HG02623 (cell line): ENCODE data around the gene RIC1.
"Not testable (repeated sequence)": the region's sequence is repeated elsewhere in the genome, so short reads cannot be mapped to it uniquely, and the experiment has no call there.

Experiments used
- ATAC-seq: cut with Tn5 transposase; IDR thresholded peaks from one replicate; pipeline ENCODE4 v1.9.1; 2021; ENCODE audit warnings: moderate library complexity; ENCODE audit not compliant: unreplicated experiment

The RIC1 gene

DNA sequence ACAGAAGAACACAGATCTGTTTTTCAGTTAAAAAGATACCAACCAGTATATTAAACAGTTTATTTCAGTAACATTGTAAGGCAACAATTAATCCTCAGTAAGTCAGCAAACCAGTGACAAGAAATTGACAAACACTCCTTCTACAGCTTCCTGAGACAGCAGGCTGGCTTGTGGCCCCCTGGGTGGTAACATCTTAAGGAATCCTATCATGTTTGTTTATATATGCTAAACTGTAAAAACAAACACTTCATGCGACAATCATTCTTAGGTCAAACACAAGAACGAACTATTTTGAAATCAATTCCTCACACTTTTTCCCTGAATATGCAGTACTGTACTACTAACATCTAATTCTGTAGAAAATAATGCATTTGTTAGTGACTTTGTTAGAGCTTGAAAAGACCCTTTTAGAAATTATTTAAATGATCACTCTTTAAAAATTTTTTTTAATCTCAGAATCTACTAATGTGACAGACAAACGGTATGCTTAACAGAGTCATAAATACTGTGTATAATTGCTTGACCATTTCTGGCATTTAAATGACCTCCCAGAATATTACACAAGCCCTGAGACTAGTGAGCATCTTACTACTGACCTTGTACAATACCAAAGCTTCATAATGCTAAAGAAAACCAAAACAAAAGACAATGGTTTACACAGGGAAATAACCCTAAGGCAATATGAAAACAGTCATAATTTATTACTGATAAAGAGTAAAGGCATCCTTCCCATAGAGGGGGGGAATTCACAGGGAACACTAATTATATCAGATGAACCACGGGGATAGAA, 155.8 kb downstream of the RIC1 start:
- ATAC-seq = no peak

DNA sequence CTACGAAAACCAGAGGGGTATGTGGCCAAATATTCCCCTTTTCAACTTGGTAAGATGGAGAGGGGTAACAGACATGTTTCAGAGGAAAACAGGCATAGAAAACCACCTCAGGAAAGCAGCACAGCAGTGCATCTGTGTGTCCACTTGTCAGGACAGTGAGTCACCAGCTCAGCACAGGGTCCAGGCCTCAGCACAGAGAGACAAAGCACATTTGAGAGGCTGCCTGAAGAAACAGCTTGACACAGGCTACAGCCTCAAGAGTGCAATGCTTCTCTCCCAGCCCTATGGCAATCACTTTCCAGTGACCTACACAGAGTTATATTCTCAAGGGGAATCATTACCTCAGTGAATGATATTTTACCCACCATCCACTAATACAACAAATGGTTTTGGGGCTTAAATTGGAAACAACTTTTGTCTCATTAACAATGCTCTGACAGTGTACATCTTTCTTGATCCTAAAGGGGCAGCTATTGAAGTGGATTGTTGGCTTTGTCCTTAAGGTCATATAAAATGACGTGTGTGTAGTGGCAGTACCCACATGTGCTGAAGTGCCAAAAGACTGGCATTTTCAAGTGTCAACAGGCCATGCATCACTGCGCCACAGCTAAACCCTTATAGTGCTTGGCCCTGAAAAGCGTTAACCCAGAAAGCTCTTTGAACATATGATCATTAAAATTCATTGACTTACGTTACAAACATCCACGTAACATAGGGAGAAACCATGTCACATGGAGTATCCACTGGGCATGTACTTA, 157.6 kb downstream of the RIC1 start:
- ATAC-seq = no peak

DNA sequence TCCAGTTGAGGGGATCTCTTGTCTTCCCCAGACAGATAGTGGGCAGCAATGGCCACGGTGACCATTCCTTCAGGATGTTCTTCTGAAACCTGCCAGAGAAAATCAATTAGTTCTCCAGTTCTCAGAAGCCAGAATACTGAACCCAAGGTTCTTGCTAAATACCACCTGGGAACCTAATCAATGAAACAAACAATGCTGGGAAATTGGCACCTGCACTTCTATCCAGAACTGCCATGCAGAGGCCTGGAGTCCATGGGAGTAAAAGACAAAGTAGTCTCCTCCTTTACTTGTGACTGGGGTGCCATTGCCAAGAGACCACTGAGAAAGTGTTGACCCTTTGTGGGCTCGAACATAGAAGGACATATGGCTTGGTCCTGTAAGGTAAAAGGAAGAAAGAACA, 158.3 kb downstream of the RIC1 start:
- ATAC-seq = no peak

DNA sequence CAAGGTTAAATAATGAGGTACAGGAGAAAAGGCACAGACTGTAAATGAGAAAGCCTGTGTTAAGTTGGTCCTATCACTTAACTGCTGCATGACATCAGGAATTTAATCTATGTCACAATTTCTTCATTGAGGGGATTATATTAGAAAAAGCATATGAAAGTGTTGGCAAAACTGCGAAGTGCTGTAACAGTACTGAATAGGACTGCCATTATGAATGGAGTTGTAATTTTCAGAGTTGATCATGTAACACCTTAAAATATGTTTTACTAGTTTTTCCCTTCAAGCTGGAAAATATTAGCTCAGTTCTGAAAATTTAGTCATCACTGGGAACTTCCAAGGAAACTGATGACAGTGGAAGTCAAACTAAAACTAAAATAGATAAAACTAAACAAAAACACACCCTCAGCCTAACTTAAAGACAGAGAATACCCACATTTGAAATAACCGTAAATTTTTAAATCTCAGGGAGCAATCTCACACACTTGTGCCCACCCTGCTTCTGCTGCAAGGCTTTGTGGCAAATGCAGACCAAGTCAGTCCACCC, 158.9 kb downstream of the RIC1 start:
- no peak for ATAC-seq

DNA sequence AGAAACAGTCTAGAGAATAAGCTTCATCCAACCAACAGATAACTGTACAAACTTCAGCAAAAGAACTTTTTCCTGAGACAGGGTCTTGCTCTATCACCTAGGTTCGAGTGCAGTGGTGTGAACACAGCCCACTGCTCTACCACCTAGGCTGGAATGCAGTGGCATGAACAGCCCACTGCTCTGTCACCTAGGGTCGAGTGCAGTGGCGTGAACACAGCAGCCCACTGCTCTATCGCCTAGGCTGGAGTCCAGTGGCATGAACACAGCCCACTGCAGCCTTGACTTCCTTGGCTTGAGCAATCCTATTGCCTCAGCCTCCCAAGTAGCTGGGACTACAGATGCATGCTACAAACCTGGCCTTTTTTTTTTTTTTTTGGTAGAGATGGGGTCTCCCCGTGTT, 160.6 kb downstream of the RIC1 start:
- ATAC-seq = no peak

DNA sequence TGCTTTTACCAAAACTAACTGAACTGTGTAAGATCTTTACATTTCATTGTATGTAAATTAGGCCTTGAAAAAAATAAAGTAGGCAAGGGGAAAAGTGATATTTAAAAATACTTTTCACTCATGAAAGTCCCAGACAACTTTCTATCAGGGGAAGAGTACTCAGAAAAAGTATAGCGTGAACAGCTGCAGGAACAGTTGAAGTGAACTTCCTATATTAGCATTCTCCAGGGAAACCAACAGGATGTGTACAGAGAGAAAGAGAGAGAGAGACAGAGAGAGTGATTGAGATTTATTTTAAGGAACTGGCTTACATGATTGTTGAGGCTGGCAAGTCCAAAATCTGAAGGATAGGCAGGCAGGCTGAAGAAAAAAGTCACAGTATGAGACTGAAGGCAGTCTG, 162.0 kb downstream of the RIC1 start:
- ATAC-seq = no peak

DNA sequence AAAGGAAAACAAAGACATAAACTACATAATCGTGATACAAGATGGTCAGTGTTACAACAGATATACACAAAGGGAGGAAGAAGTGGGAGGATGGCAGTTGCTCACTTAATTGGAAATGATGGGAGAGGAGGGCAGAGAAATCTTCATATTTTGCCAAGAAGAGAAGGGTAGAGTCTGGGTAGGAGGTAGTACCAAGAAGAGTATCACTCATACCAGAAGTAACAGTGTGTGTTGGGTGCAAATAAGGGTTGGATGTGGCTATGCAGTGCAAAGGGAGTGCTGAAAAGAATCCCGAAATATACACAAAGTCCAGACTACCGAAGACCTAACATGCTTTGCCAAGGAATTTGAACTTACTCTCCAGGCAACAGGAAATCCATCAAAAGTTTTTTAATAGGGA, 163.0 kb downstream of the RIC1 start:
- ATAC-seq = no peak

DNA sequence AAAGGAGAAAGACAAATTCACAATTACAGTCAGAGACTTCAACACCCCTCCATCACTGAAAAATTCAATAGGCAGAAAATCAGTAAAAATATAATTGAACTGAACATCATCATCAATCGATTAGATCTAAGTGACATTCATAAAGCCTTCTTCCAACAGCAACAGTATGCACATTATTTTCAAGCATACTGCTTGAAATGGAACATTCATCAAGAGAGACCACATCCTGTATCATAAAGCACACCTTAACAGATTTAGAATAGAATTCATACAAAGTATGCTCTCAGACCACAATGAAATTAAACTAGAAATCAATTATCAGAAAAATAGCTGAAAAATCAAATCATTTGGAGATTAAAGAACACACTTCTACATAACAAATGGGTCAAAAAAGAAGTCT, 164.9 kb downstream of the RIC1 start:
- no peak for ATAC-seq

DNA sequence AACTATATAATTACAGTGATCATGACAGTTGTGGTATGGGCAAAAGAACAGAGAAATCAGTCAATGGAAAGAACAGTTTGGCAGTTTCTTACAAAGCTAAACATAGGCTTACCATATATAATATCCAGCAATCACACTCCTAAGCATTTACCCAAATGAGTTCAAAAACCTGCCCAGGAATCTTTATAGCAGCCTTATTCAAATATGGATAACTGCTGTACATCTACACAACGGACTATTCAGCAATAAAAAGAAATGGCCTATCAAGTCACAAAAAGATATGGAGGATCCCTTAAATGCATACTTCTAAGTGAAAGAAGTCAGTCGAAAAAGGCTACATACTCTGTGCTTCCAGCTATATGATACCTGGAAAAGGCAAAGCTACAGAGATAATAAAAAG, 167.4 kb downstream of the RIC1 start:
- ATAC-seq = no peak

DNA sequence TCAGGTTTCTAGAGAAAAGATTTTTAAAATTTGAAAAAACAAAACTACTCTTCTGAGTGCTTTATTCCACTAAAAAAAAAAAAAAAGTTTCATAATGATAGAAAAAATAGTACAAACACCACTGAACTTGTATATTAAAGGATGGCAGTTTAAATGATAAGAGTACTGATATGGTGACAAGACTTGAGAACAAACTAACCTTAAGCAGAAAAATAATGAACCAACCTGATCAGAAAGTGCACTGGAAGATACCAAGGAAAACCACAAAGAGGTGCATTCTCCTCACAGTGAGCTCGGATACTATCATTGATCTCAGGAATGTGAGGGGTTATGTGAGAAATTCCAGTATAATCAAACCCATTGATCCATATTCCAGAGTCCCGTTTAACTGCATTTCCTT, 169.7 kb downstream of the RIC1 start:
- no peak for ATAC-seq

DNA sequence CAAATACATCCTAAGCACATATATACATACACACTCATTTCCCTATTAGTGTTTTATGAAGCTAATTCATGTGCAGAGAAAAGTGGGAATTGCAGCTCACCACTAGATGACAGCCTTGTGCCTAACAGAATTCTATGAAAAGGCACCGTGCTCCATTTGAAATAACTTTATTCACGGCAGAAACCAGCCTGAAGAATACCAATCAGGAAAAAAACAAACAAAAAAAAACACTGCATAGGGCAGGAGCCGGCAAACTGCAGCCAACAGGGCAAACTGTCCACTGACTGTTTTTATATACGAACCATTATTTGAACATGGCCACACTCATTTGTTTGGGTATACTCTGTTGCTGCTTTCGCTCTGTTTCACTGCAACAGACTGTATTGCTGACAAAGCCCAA, 170.4 kb downstream of the RIC1 start:
- no peak for ATAC-seq

DNA sequence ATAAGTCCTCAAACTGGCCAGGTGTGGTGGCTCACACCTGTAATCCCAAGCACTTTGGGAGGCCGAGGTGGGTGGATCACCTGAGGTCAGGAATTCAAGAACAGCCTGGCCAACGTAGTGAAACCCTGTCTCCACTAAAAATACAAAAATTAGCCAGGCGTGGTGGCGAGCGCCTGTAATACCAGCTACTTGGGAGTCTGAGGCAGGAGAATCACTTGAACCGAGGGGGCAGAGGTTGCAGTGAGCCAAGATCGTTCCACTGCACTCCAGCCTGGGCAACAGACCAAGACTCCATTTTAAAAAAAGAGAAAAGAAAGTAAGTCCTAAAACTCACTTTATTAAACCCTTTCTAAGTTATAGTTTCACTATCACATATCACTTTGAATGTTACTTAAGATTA, 171.5 kb downstream of the RIC1 start:
- ATAC-seq = not testable (repeated sequence)

DNA sequence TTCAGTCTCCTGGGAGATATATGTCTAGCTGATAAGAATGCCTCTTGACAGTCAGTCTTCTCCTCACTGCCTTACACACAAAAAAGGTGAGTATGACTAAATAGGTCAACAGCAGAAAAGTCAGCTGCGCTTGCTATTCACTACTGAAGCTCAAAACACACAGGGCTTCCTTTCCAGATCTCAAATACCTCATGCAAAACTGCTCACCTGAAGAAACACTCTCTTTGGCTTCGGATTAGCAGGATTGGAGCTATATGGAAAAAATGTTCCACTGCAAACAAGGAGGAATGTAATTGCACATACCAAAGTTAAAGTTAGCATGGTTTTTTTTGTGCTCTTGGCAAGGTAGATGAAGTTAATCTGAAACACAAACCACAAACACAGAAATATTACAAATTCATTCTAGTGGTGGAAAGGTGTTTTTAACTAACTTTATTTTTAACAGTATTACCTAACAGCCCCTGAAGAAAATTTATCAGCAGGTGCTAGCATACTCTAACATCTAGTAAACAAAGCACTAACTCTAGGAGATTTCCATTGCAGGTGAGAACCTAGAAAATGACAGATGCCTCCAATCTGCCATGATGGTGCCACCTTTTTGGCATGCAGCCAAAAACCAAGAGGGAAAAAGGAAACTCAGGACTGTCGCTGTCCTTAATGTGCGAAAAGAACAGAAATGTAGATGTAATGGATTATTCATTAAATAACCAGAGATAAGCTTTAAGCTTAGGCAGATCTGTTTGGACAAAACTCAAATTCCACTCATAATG, 172.2 kb downstream of the RIC1 start:
- no peak for ATAC-seq

DNA sequence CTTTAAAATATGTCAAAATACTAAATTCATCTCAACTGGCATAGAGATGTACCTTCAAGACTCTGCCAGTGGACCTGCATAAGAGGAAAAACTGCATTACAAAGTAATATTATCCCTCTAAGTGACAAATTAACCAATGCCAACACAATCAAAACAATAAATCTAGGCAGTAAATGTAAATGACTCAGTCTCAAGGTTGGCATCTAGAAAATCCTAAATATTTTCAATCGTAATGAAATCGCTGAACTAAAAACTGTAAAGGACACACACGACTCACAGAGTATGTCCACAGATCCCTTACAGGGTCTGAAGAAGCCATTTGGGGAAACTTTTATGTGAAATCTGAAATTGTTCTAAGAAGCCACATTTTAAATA, 172.8 kb downstream of the RIC1 start:
- ATAC-seq = no peak

DNA sequence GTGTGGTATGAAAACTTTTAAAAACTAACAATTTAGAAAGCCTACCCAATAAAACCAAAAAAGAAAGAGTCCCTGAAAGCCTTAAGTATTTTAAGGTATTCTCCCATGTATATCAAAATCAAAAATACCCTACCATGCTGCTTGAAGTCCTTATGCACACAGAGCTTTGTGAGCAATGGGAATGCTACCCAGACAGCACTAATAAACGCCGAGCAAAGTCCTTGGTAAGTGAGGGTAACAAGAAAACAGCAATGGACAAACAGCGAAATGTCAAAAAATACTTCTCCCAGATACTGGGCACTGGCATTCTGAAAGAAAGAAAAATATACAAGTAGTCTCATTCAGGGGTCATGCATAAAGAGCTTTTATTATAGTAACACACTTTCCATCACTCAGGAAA, 176.6 kb downstream of the RIC1 start:
- ATAC-seq = no peak

DNA sequence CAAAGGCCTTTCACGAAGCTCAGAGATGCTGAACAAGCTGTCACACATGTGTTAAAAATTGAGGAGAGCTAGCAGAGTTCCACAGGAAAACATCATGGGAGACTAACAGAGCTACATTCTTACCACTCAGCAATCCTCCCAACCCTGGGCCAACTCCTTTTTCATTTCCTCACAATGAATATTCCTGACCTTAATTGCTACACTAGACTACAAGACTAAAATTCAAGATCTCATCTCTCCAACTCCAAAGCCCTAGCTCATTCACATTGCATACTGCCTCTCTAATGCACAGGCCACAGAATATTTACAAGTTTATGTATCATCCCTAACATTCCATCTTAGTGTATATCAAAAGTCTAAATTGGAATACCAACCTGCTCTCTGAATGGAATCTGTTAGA, 182.8 kb downstream of the RIC1 start:
- ATAC-seq = no peak

DNA sequence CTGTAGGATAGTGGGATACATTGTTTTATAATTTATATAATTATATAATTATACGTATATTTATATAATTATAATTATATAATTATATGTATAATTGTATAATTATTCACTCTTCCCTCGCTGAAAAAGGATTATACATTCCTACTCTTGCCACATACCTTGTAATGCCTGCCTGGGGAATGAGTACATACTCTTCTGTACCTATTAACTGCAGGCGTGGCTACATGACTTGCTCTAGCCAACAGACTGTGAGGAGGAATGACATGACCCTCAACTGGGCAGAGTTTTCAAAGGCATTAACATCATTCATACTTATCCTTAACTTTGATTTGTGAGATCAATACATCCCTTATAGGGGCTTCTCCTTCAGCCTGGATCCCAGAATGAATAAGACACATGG, 184.9 kb downstream of the RIC1 start:
- no peak for ATAC-seq

DNA sequence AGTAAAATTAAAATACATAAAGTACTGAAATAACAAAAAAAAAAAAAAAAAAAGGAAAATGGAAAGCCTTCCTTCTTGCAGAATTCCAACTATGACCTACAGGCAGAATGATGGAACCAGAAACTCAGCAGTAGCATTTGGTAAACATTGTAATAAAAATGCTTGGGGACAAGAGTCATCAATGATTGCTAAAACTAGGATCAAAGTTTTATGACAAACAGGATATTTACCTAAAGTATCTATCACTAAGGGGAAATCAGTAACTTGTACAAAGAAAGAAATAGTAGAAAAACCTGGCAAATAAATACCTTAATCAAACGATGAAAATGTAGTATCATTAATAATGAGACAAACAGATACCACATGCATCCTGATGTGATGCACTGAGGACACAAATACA, 186.6 kb downstream of the RIC1 start:
- no peak for ATAC-seq

DNA sequence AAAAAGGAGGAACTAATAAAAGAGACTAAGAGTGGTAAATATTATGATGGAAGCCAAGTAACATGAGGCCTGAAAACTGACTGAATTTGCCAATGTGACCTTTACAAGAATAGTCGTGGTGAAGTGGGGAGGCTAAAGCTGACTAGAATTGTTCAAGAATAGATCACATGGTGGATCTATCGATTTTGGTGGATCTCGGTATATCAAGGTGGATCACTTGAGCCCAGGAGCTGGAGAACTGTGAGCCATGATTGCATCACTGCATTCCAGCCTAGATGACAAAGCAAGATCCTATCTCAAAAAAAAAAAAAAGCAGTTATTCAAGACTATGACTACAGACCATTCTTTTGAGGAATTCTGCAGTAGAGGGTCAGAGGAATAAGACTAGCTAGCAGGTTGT, 189.0 kb downstream of the RIC1 start:
- no peak for ATAC-seq

DNA sequence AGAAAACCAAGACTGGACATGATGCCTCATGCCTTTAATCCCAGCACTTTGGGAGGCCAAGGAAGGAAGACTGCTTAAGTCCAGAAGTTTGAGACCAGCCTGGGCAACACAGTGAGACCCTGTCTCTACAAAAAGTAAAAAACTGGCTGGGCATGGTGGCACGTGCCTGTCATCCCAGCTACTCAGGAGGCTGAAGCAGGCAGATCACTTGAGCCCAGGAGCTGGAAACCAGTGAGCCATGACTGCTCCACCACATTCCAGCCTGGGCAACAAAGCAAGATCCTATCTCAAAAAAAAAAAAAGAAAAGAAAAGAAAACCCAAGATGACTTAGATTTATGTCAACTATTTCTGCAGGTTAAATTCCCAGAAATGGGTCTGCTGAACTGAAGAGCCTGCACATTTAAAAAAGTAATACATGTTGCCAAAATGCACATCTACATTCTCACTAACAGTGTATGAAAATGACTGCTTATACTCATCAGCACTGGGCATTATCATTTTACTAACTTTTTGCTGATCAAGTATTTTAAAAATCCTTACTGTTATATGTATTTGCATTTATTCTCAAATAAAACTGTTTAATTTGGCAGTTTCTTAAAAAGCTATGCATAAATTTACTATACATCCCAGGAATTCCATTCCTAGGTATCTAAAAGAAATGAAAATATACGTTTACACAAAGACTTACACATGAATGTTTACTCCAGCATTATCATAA, 189.7 kb downstream of the RIC1 start:
- ATAC-seq = no peak

DNA sequence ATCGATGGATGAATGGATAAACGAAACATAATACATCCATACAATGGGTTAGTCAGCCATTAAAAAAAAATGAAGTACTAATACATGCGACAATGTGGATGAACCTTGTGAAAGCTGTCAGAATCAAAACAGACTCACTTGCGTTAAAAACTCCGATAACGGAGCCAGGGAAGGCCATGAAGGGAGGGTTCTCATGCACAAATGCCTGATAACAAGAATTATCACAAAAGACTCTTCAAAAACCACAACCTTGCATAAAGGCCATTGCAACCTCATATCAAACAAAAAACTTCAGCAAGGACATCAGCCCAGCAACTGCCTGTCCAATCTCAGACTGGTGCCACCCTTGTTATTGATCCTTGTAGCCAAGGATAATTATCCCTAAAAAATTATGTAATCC, 190.3 kb downstream of the RIC1 start:
- no peak for ATAC-seq
